HCT116 (cell line): ENCODE results near the gene TPRKB. TPM values are rescaled to one million over a fixed set of nuclear protein-coding genes. Genes with fewer than 3 reads are reported as not detected.
"Not testable (repeated sequence)": the region's sequence is repeated elsewhere in the genome, so short reads cannot be mapped to it uniquely, and the experiment has no call there.

Experiments
- ATAC-seq: fragments of 200-7000 bp; cut with Tn5 transposase; 2 replicates; pipeline ENCODE4 v1.9.1; 2020; ENCODE audit warnings: mild to moderate bottlenecking, moderate library complexity
- BruUV-seq: library from RNA; stranded (reverse); fragments of 400-500 nt; replicated peaks from 2 replicates; lab custom pipeline; 2021; lab: Mats Ljungman, UMichigan
- CTCF ChIA-PET: fragments of 300-600 bp; sonication (Branson Sonifier 250); formaldehyde crosslinking; loops from one replicate; lab custom pipeline; 2021; ENCODE audit warnings: antibody characterized with exemption; lab: Charles Lee
- POLR2A ChIA-PET: fragments of 300-600, 350-600 bp; sonication (Branson Sonifier 250); formaldehyde crosslinking; loops from one replicate; lab custom pipeline; 2021; ENCODE audit warnings: antibody characterized with exemption; lab: Charles Lee
- RAD21 ChIA-PET, 2 experiments: fragments of 300-600 bp; sonication (Branson Sonifier 250); formaldehyde crosslinking; loops; one replicate each; lab custom pipeline; 2023; ENCODE audit warnings: low total read pairs in 2 of 2; ENCODE audit not compliant: uncharacterized antibody in 2 of 2, unreplicated experiment in 2 of 2, low non-redundant PET in 1 of 2; lab: Charles Lee
- DNase-seq: peaks from one replicate; pipeline ENCODE4 v3.0.0-alpha.2; 2010; ENCODE audit warnings: low read depth, low spot score
- H2AFZ ChIP-seq: fragments of 200-600 bp; shearing (Covaris generic), sonication (generic); 2 replicates; pipeline ENCODE4 v1.6.1; 2017; ENCODE audit warnings: low read depth, mixed run types, mixed read lengths, antibody characterized with exemption, low read length; ENCODE audit not compliant: poor library complexity, severe bottlenecking
- H3K27ac ChIP-seq: 2 replicates; pipeline ENCODE4 v1.5.1; 2012; ENCODE audit warnings: low read depth, low read length
- H3K27me3 ChIP-seq: fragments of 200-600 bp; sonication (generic); 2 replicates; pipeline ENCODE4 v1.6.1; 2016; ENCODE audit warnings: mixed run types, low read length, mixed read lengths; ENCODE audit not compliant: insufficient read depth
- H3K36me3 ChIP-seq, 2 experiments: fragments of 200-500 bp in 1 of 2; fragments of 200-600 bp in 1 of 2; sonication (Bioruptor generic) in 1 of 2; sonication (generic) in 1 of 2; 2 replicates each; pipeline versions ENCODE4 v1.5.1 to v1.6.1; 2014 to 2016; ENCODE audit warnings: low read length in 2 of 2, inconsistent platforms in 1 of 2, mixed read lengths in 1 of 2, mixed run types in 1 of 2; ENCODE audit not compliant: insufficient read depth in 2 of 2, control insufficient read depth in 1 of 2
- H3K4me1 ChIP-seq, 2 experiments: fragments of 200-600 bp in 1 of 2; sonication (generic) in 1 of 2; 2 replicates each; pipeline versions ENCODE4 v1.5.1 to v1.6.1; 2012 to 2017; ENCODE audit warnings: low read length in 2 of 2, inconsistent platforms in 1 of 2, mild to moderate bottlenecking in 1 of 2, mixed read lengths in 1 of 2, mixed run types in 1 of 2, moderate library complexity in 1 of 2; ENCODE audit not compliant: insufficient read depth in 2 of 2, control insufficient read depth in 1 of 2
- H3K4me2 ChIP-seq: fragments of 200-600 bp; sonication (generic); 2 replicates; pipeline ENCODE4 v1.6.1; 2017; ENCODE audit warnings: mixed run types, low read length, mixed read lengths
- H3K4me3 ChIP-seq, 2 experiments: fragments of 200-600 bp in 1 of 2; sonication (generic) in 1 of 2; replicated peaks in 1 of 2; 2 replicates each; pipeline ENCODE4 v1.5.1; 2011 to 2016; ENCODE audit warnings: low read length in 2 of 2, control low read depth in 1 of 2, low read depth in 1 of 2, mild to moderate bottlenecking in 1 of 2, mixed read lengths in 1 of 2, mixed run types in 1 of 2
- H3K79me2 ChIP-seq: fragments of 200-600 bp; sonication (generic); 2 replicates; pipeline ENCODE4 v1.6.1; 2017; ENCODE audit warnings: mild to moderate bottlenecking, mixed run types, low read length, moderate library complexity, mixed read lengths; ENCODE audit not compliant: insufficient read depth
- H3K9ac ChIP-seq: fragments of 200-600 bp; sonication (generic); 2 replicates; pipeline ENCODE4 v1.6.1; 2016; ENCODE audit warnings: low read length, mixed read lengths
- H3K9me2 ChIP-seq: fragments of 200-600 bp; sonication (generic), shearing (Covaris generic); 2 replicates; pipeline ENCODE4 v1.6.1; 2017; ENCODE audit warnings: mixed run types, mild to moderate bottlenecking, moderate library complexity; ENCODE audit not compliant: insufficient read depth
- H3K9me3 ChIP-seq, 2 experiments: fragments of 200-500 bp in 1 of 2; fragments of 200-600 bp in 1 of 2; sonication (Bioruptor generic) in 1 of 2; sonication (generic) in 1 of 2; 2 replicates each; pipeline ENCODE4 v1.6.1; 2014 to 2017; ENCODE audit warnings: low read length in 2 of 2, mixed read lengths in 2 of 2, inconsistent platforms in 1 of 2, low read depth in 1 of 2, mild to moderate bottlenecking in 1 of 2, mixed run types in 1 of 2, moderate library complexity in 1 of 2; ENCODE audit not compliant: control insufficient read depth in 1 of 2, insufficient read depth in 1 of 2
- H4K20me1 ChIP-seq: fragments of 200-600 bp; sonication (generic), shearing (Covaris generic); 2 replicates; pipeline ENCODE4 v1.6.1; 2017; ENCODE audit warnings: mixed run types, mild to moderate bottlenecking, moderate library complexity; ENCODE audit not compliant: insufficient read depth
- CEBPB ChIP-seq: IDR thresholded peaks from 2 replicates; pipeline ENCODE4 v1.6.1; 2012; ENCODE audit warnings: low read depth
- EZH2 ChIP-seq: fragments of 200-600 bp; sonication (generic); IDR thresholded peaks from 2 replicates; pipeline ENCODE4 v1.6.1; 2017; ENCODE audit warnings: antibody characterized with exemption, mixed run types
- FOSL1 ChIP-seq: IDR thresholded peaks from 2 replicates; pipeline ENCODE4 v1.6.1; 2012; ENCODE audit warnings: low read depth
- MAX ChIP-seq: IDR thresholded peaks from 2 replicates; pipeline ENCODE4 v1.6.1; 2012
- POLR2A ChIP-seq: IDR thresholded peaks from 2 replicates; pipeline ENCODE4 v1.7.0; 2011; ENCODE audit warnings: borderline replicate concordance; ENCODE audit not compliant: insufficient read depth, insufficient read length; ENCODE audit errors: extremely low read depth
- POLR2AphosphoS5 ChIP-seq: IDR thresholded peaks from 2 replicates; pipeline ENCODE4 v1.6.1; 2011; ENCODE audit warnings: mild to moderate bottlenecking, low read depth, low read length, moderate library complexity
- REST ChIP-seq: IDR thresholded peaks from 2 replicates; pipeline ENCODE4 v1.6.1; 2012; ENCODE audit warnings: low read depth
- SIN3A ChIP-seq: IDR thresholded peaks from 2 replicates; pipeline ENCODE4 v1.6.1; 2012; ENCODE audit warnings: low read depth
- SP1 ChIP-seq: IDR thresholded peaks from 2 replicates; pipeline ENCODE4 v1.6.1; 2012; ENCODE audit warnings: low read depth
- ZNF274 ChIP-seq: fragments of 200-500 bp; sonication (Bioruptor generic); IDR thresholded peaks from 2 replicates; pipeline ENCODE4 v1.6.1; 2014; ENCODE audit warnings: mild to moderate bottlenecking, low read depth, low read length, inconsistent platforms
- intact Hi-C: fragments of 100-400 bp; cut with micrococcal nuclease; formaldehyde crosslinking; loops from 2 replicates; pipeline ENCODE4 v1.10.0; 2022
- total RNA-seq: library from RNA; stranded (reverse); gene quantifications from one replicate; pipeline ENCODE4 v1.2.1, GENCODE V29; 2021; ENCODE audit not compliant: unreplicated experiment

Gene TPRKB
- total RNA-seq, 1 experiment from 2014 or later: 42.5 TPM

- Histone ChIP-seq H2AFZ (no peak overlapping the region), H4K20me1 (no peaks in the 10 kb centered on the region), H3K9me2 (no peaks in the 10 kb centered on the region), H3K4me1 (no peaks in the 10 kb centered on the region), H3K27ac (no peak overlapping the region), H3K36me3 (peaks cover 15 to 31% of the 10 kb centered on the region in 2 experiments), H3K4me3 (no peak overlapping the region), H3K9me3 (no peaks in the 10 kb centered on the region), H3K79me2 (no peaks in the 10 kb centered on the region), H3K4me2 (no peak overlapping the region), H3K9ac (no peak overlapping the region), H3K27me3 (no peaks in the 10 kb centered on the region)
- ChIA-PET POLR2A (no interaction called here), CTCF (no interaction called here), RAD21 (no interaction called here)
- no peak for TF ChIP-seq FOSL1
- TF ChIP-seq CEBPB: no peak
- no peak for TF ChIP-seq POLR2A
- no peak for TF ChIP-seq SIN3A
- no peak for TF ChIP-seq ZNF274
- no peak for TF ChIP-seq SP1
- no peak for TF ChIP-seq EZH2
- TF ChIP-seq REST: no peak
- no peak for TF ChIP-seq MAX
- no peak for TF ChIP-seq POLR2AphosphoS5
- no TSS peak for BruUV-seq
- ATAC-seq (no peak), DNase-seq (no peak)
- intact Hi-C loops: no loop called here
These were observed 22.2 kb upstream of the TPRKB start for GRCh38 chr2:73759285-73759764.

GRCh38 chr2:73754332-73754731, 17.2 kb upstream of the TPRKB start:
- POLR2A ChIA-PET, intact Hi-C loops, H3K79me2 ChIP-seq, BruUV-seq, H3K9me3 ChIP-seq, H2AFZ ChIP-seq, H4K20me1 ChIP-seq, CTCF ChIA-PET, ATAC-seq, RAD21 ChIA-PET, H3K27ac ChIP-seq, H3K4me2 ChIP-seq, DNase-seq, H3K27me3 ChIP-seq, H3K9ac ChIP-seq, H3K4me3 ChIP-seq, H3K4me1 ChIP-seq, H3K9me2 ChIP-seq: not testable (repeated sequence)
- H3K36me3 ChIP-seq: peaks cover 2 to 13% of the 10 kb centered on the region in 2 experiments
